Cortex of kidney (tissue), 1 donor: ENCODE results near the gene MUTYH.
"Not testable (repeated sequence)": the region's sequence is repeated elsewhere in the genome, so short reads cannot be mapped to it uniquely, and the experiment has no call there.

ENCODE experiments used
- DNase-seq: peaks from one replicate; lab custom pipeline; 2025; lab: John Stamatoyannopoulos, UW

The MUTYH gene

DNA sequence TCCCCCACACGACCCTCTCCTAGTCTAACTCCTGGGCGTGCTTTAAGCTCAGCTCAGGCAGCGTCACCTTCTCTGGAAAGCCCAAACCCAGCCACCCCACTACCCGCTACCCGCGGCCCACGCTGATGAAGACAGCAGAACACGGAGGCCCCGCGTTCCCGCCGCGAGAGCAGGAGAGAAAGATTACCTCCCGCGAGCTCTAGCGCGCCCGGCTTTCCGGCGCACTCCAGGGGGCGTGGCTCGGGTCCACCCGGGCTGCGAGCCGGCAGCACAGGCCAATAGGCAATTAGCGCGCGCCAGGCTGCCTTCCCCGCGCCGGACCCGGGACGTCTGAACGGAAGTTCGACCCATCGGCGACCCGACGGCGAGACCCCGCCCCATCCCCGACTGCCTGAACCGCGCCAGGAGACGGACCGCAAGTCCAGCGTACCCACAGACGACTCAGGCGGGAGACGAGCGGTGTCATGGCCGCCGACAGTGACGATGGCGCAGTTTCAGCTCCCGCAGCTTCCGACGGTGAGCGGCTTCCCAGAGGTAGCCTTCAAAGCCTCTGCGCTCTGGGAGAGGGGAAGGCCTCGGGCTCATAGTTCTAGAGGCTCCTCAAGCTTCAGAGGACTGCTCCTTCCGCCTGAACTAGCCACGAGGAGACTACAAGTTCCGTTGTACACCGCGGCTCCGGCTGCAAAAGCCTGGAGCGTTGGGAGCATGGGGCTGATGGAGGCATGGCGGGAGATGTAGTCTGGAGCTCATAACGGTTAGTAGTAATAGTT lies at the start of gene MUTYH, which contains the start of gene TOE1:
Gene MUTYH (minus strand): TSS at position 652 of the 770 bp plus-strand sequence. CDS start 5,935 bp downstream, outside the sequence.
Gene TOE1 (plus strand): TSS at position 382 of the 770 bp plus-strand sequence. CDS start 83 bp downstream, at position 465.
- DNase-seq, result peak; percentile 52

DNA sequence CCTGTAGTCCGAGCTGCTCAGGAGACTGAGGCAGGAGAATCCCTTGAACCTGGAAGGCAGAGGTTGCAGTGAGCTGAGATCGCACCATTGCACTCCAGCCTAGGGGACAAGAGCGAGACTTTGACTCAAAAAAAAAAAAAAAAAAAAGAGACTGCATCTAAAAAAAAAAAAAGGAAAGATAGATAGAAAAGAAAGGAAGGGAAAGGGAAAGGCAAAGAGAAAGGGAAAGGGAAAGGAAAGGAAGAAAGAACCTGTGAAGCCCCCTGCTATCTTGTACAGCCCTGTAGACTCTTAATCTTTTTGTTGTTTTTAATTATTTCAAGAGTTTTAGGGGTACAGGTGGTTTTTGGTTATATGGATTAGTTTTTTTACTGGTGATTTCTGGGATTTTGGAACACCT lies 46.0 kb upstream of the MUTYH start:
- no peak for DNase-seq

DNA sequence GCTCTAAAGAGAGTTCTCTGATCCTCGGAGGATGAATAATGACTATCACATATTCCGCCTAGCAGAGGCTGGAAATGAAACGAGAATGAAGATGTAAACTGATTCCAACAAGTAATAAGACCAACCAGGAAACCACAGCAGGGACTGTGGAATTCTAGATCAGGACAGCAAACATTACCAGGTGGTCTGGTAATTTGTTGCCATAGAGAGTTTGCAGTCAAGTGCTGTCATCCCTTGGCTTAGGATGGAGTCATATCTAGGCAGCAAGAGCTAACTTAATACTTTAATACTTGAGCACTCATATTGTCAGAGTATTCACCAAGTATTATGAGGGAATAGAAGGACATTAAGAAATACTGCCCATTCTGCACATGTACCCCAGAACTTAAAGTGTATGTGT lies 45.1 kb upstream of the MUTYH start:
- no peak for DNase-seq

DNA sequence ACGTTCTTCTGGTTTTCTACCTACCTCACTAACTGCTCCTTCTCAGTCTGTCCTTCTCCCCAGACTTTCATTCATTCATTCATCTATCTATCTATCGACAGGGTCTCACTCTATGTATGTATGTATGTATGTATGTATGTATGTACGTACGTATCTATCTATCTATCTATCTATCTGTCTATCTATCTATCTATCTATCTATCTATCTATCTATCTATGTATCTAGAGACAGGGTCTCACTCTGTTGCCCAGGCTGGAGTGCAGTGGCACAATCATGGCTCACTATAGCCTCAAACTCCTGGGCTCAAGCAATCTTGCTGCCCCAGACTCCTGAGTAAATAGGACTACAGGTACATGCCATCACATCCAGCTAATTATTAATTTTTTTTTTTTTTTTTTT lies 44.0 kb upstream of the MUTYH start:
- not testable (repeated sequence) for DNase-seq

DNA sequence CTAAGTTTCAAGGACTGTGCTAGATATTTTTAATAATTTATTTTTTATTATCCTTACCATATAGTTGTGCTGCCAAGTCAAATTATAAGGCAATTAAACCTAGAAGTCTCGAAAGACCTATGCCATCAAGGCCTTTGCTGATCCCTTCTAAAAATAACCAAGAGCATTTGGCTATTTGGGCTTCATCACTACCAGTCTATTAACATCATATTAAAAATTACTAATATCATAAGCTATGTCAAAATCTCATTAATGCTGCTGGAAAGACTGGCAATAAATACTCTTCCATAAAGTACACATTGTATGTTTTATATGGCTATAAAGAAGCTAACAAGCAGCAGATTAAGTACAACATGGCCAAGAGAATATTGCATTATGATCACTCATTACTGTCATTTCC lies 43.0 kb upstream of the MUTYH start:
- no peak for DNase-seq

DNA sequence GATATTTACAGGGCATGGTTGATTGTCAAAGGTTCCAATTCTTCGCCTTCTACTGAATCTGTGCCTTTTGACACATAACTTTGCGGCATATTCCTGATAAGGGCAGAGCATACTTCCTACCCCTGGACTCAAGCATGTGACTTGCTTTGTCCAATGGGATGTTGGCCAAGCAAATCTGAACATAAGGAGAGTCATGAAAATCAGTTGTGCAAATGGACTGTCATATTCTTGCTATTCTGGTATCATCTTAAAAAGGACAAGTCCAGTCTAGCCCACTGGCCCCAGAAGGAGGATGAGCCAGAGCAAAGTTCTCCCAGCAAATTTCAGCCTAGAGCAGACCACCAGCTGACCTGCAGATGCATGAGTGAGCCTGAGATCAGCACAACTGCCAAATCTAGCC lies 41.0 kb upstream of the MUTYH start:
- no peak for DNase-seq

DNA sequence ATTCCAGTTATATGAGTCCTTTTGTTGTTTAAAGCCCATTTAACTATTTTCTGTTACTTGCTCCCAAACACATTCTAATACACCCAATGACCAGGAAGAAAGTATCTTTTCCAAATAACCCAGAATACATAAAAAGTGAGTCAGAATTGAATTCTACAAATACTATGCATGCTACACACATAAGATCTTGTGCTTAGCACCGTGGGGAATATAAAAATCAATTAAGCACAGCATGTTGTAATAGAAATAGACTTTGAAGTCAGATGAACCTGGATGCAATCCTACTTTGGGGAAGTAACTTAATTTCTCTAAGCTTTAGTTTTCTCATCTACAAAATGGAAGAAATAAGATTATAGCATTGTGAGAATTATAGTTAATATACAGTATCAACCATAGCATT lies 40.5 kb upstream of the MUTYH start:
- DNase-seq, result no peak

DNA sequence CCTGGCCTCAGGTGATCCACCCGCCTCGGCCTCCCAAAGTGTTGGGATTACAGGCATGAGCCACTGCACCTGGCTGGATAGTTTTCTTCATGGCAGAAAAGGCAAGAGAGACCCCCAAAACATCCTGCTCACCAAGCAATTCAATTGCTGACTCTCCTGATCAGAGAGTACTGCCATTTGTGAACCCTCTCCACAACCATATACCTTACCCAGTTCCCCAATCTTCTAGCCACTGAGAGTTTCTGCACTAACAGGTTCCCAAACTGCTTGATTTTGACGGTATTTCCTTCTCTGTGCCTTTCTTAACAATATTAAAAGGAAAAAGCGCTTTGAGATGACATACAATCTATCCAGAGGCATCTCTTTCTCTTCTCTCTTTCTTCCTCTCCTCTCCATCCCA lies 39.9 kb upstream of the MUTYH start:
- no peak for DNase-seq

DNA sequence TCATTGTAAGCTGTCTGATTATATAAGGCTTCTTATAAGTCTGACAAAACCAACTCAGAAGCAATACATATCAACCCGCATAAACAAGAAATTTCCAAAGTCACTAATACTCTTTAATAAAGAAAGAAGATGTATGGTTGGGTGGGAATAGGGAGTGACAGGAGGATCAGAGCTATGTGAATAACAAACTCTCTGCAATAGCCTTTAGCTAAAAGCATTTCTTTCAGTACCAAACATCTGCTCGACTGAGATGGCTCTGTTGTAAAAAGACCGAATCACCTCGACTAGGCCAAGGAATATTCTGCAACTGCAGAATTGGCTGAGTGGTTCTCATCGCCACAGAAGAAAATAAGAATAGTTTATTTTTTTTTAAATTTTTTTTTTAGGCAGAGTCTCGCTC lies 39.3 kb upstream of the MUTYH start:
- DNase-seq, result no peak

DNA sequence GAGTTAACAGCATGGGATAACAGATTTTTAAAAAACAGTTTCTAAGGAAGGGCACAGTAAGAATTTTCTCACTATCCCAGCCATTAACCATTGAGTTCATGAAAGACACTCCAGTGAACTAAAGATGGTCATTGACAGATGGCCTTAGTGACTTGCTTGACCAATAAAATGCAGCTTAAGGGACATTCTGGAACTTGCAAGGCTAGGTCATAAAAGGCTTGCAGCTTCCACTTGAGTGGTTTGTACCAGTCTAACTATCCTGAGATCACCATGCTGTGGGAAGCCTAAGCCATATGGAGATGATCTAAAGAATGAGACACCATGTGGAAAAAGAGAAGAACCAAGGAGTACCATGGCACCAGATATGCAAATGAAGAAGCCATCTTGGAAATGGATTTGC lies 37.9 kb upstream of the MUTYH start:
- no peak for DNase-seq

DNA sequence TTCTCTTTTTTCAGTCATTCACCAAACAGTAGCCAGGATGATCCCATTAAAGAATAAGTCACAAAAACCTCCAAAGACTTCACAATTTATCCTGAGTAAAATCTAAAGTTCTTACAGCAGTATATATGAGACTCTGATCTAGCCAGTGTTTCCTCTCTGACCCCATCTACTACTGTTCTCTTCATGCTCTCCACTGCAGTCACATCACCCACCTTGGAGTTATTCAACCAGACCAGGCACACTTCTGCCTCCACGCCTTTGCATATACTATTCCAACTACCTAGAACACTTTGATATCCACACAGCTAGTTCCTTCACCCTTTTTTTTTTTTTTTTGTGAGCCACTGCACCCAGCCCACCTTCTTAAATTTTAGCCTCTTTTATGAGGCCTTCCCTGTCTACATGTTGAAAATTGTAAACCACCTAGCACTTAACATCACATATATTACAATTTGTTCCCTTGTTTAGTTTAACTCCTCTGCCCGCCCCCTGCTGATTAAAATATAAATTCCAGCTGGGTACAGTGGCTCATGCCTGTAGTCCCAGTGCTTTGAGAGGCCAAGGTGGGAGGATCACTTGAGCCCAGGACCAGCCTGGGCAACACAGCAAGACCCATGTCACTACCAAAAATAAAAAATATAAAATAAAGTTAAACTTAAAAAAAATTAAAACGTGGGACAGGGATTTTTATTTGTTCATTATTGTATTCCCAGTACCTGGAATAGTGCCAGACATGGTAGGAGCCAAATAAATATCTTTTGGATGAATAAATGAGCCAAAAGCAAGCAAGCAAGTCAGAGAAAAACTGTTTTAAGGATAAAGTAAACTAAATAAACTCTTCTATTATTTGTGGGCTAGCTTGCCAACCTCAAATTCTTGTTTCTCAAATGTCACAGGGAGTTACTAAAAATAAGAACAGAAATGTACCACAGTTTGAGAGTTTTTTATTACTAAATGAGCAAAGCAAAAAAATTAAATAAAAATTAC lies 35.2 kb upstream of the MUTYH start:
- no peak for DNase-seq

DNA sequence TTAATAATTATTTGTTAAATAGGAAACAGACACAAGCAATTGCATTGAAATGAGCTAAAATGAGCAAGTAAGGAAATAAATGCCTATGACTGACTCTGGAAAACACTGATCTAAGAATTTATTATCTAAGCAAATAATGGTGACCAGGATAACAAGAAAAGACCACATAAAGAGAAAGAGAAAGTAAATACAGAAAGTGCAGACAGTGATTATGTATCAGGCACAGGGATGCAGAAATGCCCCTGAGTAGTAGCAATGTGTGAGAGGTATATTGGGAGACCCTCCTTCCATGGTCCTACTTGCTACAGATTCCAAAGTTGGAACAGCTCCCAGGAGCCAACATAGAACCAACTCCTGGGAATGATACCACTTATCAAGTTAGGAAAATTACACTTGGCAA lies 33.3 kb upstream of the MUTYH start:
- no peak for DNase-seq

DNA sequence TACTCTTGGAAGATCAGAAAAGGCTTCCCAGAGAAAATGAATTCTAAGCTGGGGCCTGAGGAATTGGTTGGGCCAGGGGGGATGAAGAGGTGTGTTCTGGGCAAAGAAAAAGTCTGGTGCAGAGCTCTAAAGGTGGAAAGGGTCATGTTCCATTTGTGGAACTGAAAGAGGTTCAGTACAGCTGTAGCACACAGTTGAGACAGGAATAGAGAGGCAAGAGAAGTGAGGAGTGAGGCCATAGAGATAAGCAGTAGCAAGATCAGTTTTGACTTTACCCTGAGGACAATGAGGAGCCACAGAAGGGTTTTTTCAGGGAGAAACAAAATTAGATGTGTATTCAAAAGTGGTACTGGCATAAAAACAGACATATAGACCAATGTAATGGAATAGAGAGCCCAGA lies 30.3 kb upstream of the MUTYH start:
- no peak for DNase-seq

DNA sequence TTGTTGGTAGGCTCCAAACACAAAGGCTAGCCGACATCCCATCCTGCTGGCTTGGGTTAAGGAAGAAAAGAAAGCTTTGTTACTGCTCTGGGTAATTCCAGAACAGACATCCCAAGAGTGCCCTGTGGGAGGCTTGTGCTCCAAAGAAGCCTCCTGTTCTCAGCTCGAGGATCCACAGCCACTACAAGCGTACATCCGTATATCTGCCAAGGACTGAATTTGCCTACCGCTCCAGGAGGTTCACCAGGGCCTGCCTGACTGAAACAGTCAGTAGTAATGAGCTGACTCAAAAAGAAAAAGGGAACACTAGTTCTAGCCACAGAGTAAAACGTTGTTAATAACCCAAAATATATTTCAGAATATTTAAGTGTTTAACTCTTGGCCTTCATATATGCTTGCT lies 24.8 kb upstream of the MUTYH start:
- DNase-seq, result no peak

DNA sequence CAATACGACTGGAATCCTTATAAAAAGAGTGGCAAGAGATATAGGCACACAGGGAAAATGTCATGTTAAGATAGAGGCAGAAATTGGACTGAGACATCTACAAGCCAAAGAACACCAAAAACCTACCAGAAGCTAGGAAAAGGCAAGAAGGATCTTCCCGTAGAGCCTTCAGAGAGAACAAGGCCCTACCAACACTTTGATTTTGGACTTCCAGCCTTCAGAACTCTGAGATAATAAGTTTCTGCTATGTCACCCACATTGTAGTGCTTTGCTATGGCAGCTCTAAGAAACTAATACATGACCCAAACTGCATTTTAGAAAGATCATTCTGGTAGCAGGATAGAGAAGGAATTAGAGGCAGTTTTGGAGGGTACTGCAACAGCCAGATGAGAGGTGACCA lies 24.1 kb upstream of the MUTYH start:
- DNase-seq, result no peak

DNA sequence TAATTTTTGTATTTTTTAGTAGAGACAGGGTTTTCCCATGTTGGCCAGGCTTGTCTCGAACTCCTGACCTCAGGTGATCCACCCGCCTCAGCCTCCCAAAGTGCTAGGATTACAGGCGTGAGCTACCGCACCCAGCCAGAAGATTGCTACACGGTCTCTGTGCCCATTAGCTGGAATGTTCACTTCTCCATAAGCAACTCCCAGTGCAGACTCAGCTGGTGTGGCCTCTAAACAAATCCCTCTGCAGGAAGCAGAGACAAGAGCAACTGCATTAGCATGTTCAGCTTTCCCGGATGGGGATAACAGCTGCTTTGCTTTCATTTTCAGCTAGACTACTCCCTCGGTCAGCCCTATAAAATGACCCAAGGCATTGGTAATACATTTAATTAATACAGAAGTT lies 20.7 kb upstream of the MUTYH start:
- DNase-seq, result not testable (repeated sequence)

DNA sequence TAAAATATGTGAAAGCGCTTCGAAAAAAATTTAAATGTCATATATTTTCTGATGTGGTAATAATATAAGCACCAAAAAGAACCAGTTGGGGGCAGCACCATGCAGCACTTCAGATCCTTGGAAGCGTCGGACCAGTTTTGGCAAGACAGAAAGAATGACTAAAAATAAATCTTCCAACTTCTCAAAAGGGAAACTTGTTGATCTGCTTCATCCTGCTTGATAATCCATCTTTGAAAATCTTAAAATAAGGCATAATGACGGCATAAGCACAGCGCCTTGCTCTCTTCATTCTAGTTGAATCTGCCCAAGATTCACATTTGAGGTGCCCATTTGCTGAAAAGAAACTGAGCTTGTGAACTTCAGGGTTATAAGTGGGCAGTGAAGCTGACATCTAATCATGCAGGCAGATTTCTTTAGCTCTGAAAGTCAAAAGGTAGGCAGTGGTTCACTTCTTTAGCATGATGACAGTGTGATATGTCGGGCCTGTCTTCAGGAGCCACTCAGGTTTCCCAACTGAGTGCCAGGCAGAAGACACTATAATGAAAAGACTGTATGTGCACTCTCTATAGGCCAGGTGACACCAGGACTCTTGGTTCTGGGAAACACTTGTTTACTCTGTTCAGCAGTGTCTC lies 19.8 kb upstream of the MUTYH start:
- no peak for DNase-seq

DNA sequence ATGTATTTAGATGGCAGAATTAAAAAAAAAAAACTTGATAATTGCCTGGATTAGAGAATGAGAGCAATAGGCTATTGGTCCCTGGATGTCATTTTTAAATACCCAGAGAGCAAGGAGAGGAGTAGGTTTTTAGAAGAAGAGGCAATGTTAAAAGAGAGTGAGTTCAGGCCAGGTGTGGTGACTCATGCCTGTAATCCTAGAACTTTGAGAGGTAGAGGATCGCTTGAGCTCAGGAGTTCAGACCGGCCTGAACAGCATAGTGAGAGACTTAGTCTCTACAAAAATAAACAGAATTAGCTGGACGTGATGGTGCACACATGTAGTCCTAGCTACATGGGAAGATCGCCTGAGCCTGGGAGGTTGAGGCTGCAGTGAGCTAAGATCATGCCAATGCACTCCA lies 15.9 kb upstream of the MUTYH start:
- DNase-seq, result no peak

DNA sequence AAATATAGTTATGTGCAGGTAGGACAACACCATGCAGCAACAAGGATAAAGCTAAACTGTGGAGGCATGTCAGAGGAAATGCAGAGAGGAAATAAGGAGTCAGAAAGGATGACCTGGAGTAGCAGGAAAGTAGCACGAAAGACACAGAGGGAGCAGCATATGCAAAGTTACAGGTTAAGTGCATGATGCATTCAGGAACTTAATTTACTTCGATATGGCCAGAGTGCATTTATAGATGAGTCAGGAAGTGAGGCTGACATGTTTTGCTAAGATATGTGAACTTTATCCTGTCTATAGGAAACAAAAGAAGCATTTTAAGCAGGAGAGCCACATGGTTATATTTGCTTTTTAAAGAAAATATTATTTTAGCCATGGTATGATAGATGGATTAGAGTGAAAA lies 15.4 kb upstream of the MUTYH start:
- DNase-seq, result no peak

DNA sequence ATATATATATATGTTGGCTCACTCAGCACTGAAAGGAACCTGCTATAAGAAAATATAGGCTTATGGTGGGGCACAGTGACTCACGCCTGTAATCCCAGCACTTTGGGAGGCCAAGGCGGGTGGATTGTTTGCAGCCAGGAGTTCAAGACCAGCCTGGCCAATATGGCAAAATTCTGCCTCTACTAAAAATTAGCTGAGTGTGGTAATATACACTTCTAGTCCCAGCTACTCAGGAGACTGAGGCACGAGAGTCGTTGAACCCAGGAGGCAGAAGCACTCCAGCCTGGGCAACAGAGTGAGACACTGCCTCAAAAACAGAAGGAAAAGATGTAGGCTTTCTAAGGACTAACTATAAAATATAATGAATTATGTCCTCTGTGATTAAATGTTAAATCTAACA lies 14.6 kb upstream of the MUTYH start:
- no peak for DNase-seq

DNA sequence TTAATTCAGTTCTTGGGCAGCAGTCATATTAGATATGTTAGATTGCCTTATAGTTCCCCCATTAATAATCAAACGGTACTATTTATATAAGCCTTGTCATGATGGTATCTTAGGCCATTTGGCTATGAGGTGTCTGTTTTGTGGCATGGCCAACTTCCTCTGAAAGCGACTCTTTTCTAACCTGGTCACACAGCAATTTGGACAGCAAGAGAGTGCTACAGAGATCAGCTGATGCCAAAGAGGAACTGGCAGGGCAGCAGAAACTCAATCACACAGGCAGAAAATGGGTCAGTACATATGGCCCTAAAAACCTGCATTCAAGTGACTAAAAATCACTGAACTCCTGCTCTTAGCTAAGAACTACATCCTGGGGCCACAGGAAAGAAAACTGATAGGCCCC lies 13.4 kb upstream of the MUTYH start:
- no peak for DNase-seq

DNA sequence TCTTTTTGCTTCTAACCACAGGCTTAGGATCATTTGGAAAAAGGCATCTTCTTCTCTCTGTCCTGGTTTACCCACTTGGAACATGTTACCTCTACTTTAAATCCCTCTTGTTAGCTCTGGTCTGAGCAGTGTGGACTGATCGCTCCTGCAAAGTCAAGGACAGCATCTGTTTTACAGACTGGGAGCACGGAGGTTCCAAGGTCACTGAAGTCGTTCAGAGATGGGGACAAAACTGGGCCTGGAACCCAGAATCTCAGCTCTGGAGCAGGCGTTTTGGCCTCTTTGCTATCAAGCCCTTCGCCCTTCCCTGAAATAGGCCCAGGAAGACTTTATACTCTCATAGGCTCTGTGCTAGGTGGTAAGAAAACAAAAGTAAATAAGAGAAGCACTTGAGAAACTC lies 11.3 kb upstream of the MUTYH start:
- no peak for DNase-seq
